Activated CD4-positive, alpha-beta T cell treated with anti-CD3 and anti-CD28 coated beads, Interleukin-2, amount 50 U/mL, for 48 hours (primary cell): ENCODE results near the gene TSC2.

Experiments
- DNase-seq, 2 experiments: peaks; one replicate each; pipeline ENCODE4 v3.0.0-alpha.2; 2020

Gene TSC2

GRCh38 chr16:2074071-2074470 is 26.3 kb downstream of the TSC2 start:
- no peak for DNase-seq

- DNase-seq: no peak
Observed at GRCh38 chr16:2075631-2076030, 27.8 kb downstream of the TSC2 start.

- no peak for DNase-seq
Observed at GRCh38 chr16:2076072-2076865, 28.5 kb downstream of the TSC2 start.

- DNase-seq: no peak
Observed at GRCh38 chr16:2077016-2077415, 29.2 kb downstream of the TSC2 start.

- no peak for DNase-seq
Observed at GRCh38 chr16:2077696-2078095, 29.9 kb downstream of the TSC2 start.

GRCh38 chr16:2078096-2078495 is 30.3 kb downstream of the TSC2 start:
- DNase-seq: no peak

GRCh38 chr16:2078691-2079090 is 30.9 kb downstream of the TSC2 start:
- DNase-seq: no peak

- DNase-seq: no peak
Observed at GRCh38 chr16:2079311-2079800, 31.6 kb downstream of the TSC2 start.

- no peak for DNase-seq
Observed at GRCh38 chr16:2079991-2080390, 32.2 kb downstream of the TSC2 start.

GRCh38 chr16:2081201-2082084 is 33.7 kb downstream of the TSC2 start:
- no peak for DNase-seq

GRCh38 chr16:2082171-2082982 is 34.6 kb downstream of the TSC2 start:
- DNase-seq: no peak

GRCh38 chr16:2082983-2083364 is 35.2 kb downstream of the TSC2 start:
- DNase-seq: no peak

GRCh38 chr16:2083409-2083808 is 35.6 kb downstream of the TSC2 start:
- DNase-seq: no peak

- DNase-seq: no peak
Observed at GRCh38 chr16:2083876-2084780, 36.3 kb downstream of the TSC2 start.

GRCh38 chr16:2084895-2085625 is 37.3 kb downstream of the TSC2 start:
- DNase-seq: no peak

GRCh38 chr16:2085669-2086068 is 37.9 kb downstream of the TSC2 start:
- DNase-seq: no peak

GRCh38 chr16:2086106-2086742 is 38.4 kb downstream of the TSC2 start:
- DNase-seq: no peak

- no peak for DNase-seq
Observed at GRCh38 chr16:2086812-2087747, 39.3 kb downstream of the TSC2 start.
